Measurements from ENCODE around the gene VENTX.
A peak's percentile ranks its signal among the peaks of the same experiment; 100 is the strongest.

Gene VENTX

GRCh38 chr10:133275684-133276092 is 38.0 kb downstream of the VENTX start:
- peak; percentile 74 for DNase-seq

- no peak for DNase-seq
These were observed 38.4 kb downstream of the VENTX start for GRCh38 chr10:133276100-133276434.

- peak; percentile 85 for DNase-seq
These were observed 39.0 kb downstream of the VENTX start, which contains the start of gene ADAM8 for GRCh38 chr10:133276435-133277201. TSS of gene ADAM8 (minus strand) at chr10:133276868. CDS start at chr10:133276817, 51 bp downstream.

- no peak for DNase-seq
These were observed 39.8 kb downstream of the VENTX start for GRCh38 chr10:133277277-133277992.

- DNase-seq = no peak
These were observed 40.4 kb downstream of the VENTX start for GRCh38 chr10:133277993-133278576.

GRCh38 chr10:133278577-133279265 is 41.1 kb downstream of the VENTX start:
- DNase-seq = peak; percentile 50

GRCh38 chr10:133279326-133280226 is 41.9 kb downstream of the VENTX start:
- no peak for DNase-seq

- no peak for DNase-seq
These were observed 42.9 kb downstream of the VENTX start for GRCh38 chr10:133280391-133281059.

GRCh38 chr10:133281084-133281483 is 43.4 kb downstream of the VENTX start:
- no peak for DNase-seq

GRCh38 chr10:133281628-133282372 is 44.1 kb downstream of the VENTX start:
- no peak for DNase-seq

GRCh38 chr10:133282846-133283390 is 45.3 kb downstream of the VENTX start:
- no peak for DNase-seq

- no peak for DNase-seq
These were observed 46.3 kb downstream of the VENTX start for GRCh38 chr10:133283931-133284330.

GRCh38 chr10:133285217-133285616 is 47.6 kb downstream of the VENTX start:
- DNase-seq = no peak

GRCh38 chr10:133286366-133286765 is 48.7 kb downstream of the VENTX start:
- DNase-seq = no peak

- no peak for DNase-seq
These were observed 50.3 kb downstream of the VENTX start for GRCh38 chr10:133287832-133288500.

GRCh38 chr10:133289761-133290160 is 52.1 kb downstream of the VENTX start:
- DNase-seq = no peak

Data from activated CD4-positive, alpha-beta T cell treated with anti-CD3 and anti-CD28 coated beads for 48 hours (primary cell).